Testis (tissue), 3 donors: Measurements from ENCODE around the gene IMMP2L. TPM values are rescaled to one million over a fixed set of nuclear protein-coding genes. Genes with fewer than 3 reads are reported as not detected.

ENCODE experiments used
- DNase-seq: peaks from one replicate; pipeline ENCODE4 v3.0.0-alpha.2; 2019
- H3K27ac ChIP-seq, 2 donors: fragments of 200-600 bp; sonication (generic); one replicate each; pipeline ENCODE4 v1.5.1; 2019
- H3K27me3 ChIP-seq: fragments of 200-600 bp; sonication (generic); one replicate; pipeline ENCODE4 v1.5.1; 2019
- H3K36me3 ChIP-seq: fragments of 200-600 bp; sonication (generic); one replicate; pipeline ENCODE4 v1.5.1; 2017; ENCODE audit warnings: low read depth; ENCODE audit errors: missing control alignments
- H3K4me1 ChIP-seq: fragments of 200-600 bp; sonication (generic); one replicate; pipeline ENCODE4 v1.5.1; 2019
- H3K4me3 ChIP-seq, 2 donors: fragments of 200-600 bp; sonication (generic); one replicate each; pipeline ENCODE4 v1.5.1; 2017 to 2019
- H3K9me3 ChIP-seq: fragments of 200-600 bp; sonication (generic); one replicate; pipeline ENCODE4 v1.5.1; 2017
- CTCF ChIP-seq, 3 experiments: fragments of 450-650 bp in 2 of 3; fragments of 200-600 bp in 1 of 3; sonication (generic) in 1 of 3; IDR thresholded peaks; one replicate each; pipeline ENCODE4 v1.5.1; 2016 to 2019; ENCODE audit warnings: antibody characterized with exemption in 3 of 3, mild to moderate bottlenecking in 2 of 3, moderate library complexity in 1 of 3
- POLR2A ChIP-seq: fragments of 450-650 bp; IDR thresholded peaks from one replicate; pipeline ENCODE4 v1.6.1; 2017; ENCODE audit warnings: antibody characterized with exemption, mild to moderate bottlenecking, moderate library complexity
- WGBS, 2 donors: methylation state at CpG; one replicate each; pipeline ENCODE4 v1.1.5; 2018; 5-methylcytosine and 5-hydroxymethylcytosine counted together
- intact Hi-C: fragments of 100-400 bp; cut with DNase I; formaldehyde crosslinking; loops from one replicate; pipeline ENCODE4 v1.15.1; 2023; ENCODE audit warnings: low total_unique reads
- polyA plus RNA-seq: library from polyadenylated mRNA; stranded (reverse); fragments of 350-450 nt; fragmentation: Illumina TruSeq; extraction: RNeasy Lipid Tissue Mini Kit (QIAGEN cat#74804); gene quantifications from one replicate; pipeline ENCODE4 v1.2.3, GENCODE V29; 2014; ENCODE audit warnings: low read depth, low replicate concordance; ENCODE audit not compliant: insufficient read depth
- total RNA-seq, 2 donors: library from RNA; depleted of rRNA; stranded (reverse); fragments of >200 nt; gene quantifications; one replicate each; pipeline ENCODE4 v1.2.3, GENCODE V29; 2016

IMMP2L gene
- total and polyA plus RNA-seq, 3 donors from 2014 or later, result 10.7 to 12.4 (median 11.2) TPM

GRCh38 chr7:111199643-111200042 lies 362.6 kb downstream of the IMMP2L start:
- Histone ChIP-seq H3K36me3 (no peaks in the 10 kb centered on the region), H3K27ac (no peak overlapping the region), H3K4me3 (no peak overlapping the region), H3K4me1 (no peaks in the 10 kb centered on the region), H3K27me3 (no peaks in the 10 kb centered on the region), H3K9me3 (no peaks in the 10 kb centered on the region)
- no peak for TF ChIP-seq POLR2A
- TF ChIP-seq CTCF (IDR thresholded peaks at IDR 0.05), result no peak
- DNase-seq, result no peak
- intact Hi-C loops, result no loop called here

GRCh38 chr7:111198255-111198654 lies 364.0 kb downstream of the IMMP2L start:
- H3K27ac ChIP-seq, result no peak overlapping the region
- H3K27me3 ChIP-seq, result no peaks in the 10 kb centered on the region
- H3K36me3 ChIP-seq, result no peaks in the 10 kb centered on the region
- H3K4me1 ChIP-seq, result no peaks in the 10 kb centered on the region
- H3K9me3 ChIP-seq, result no peaks in the 10 kb centered on the region
- WGBS, 2 donors, result 63 to 92% methylated on average over 4 of the region's 4 CpGs
- no peak overlapping the region for H3K4me3 ChIP-seq
- intact Hi-C loops, result no loop called here
- TF ChIP-seq POLR2A (no peak), CTCF (IDR thresholded peaks at IDR 0.05) (no peak)
- DNase-seq, result no peak

- Histone ChIP-seq H3K4me3 (no peak overlapping the region), H3K9me3 (no peaks in the 10 kb centered on the region), H3K27me3 (no peaks in the 10 kb centered on the region), H3K4me1 (no peaks in the 10 kb centered on the region), H3K36me3 (no peaks in the 10 kb centered on the region), H3K27ac (no peak overlapping the region)
- DNase-seq, result no peak
- TF ChIP-seq POLR2A (no peak), CTCF (IDR thresholded peaks at IDR 0.05) (no peak)
- 68 to 80% methylated on average over 8 of the region's 8 CpGs for WGBS, 2 donors
- intact Hi-C loops, result no loop called here
Measured at GRCh38 chr7:111196655-111197054, 365.6 kb downstream of the IMMP2L start.

- Histone ChIP-seq H3K4me1 (no peaks in the 10 kb centered on the region), H3K27ac (no peak overlapping the region), H3K27me3 (no peaks in the 10 kb centered on the region), H3K36me3 (no peaks in the 10 kb centered on the region), H3K4me3 (no peak overlapping the region), H3K9me3 (no peaks in the 10 kb centered on the region)
- DNase-seq, result no peak
- intact Hi-C loops, result no loop called here
- 87 to 93% methylated on average over 3 of the region's 3 CpGs for WGBS, 2 donors
- TF ChIP-seq CTCF (IDR thresholded peaks at IDR 0.05), result no peak
- TF ChIP-seq POLR2A, result no peak
Measured at GRCh38 chr7:111192614-111193413, 369.5 kb downstream of the IMMP2L start.

GRCh38 chr7:111190804-111191203 lies 371.5 kb downstream of the IMMP2L start:
- H3K36me3 ChIP-seq, result no peaks in the 10 kb centered on the region
- no peaks in the 10 kb centered on the region for H3K4me1 ChIP-seq
- TF ChIP-seq POLR2A, result no peak
- no peak overlapping the region for H3K27ac ChIP-seq
- no peak for DNase-seq
- H3K27me3 ChIP-seq, result no peaks in the 10 kb centered on the region
- H3K4me3 ChIP-seq, result no peak overlapping the region
- intact Hi-C loops, result no loop called here
- WGBS, 2 donors, result 60 to 68% methylated on average over 2 of the region's 2 CpGs
- no peaks in the 10 kb centered on the region for H3K9me3 ChIP-seq
